Stomach (tissue), 4 donors: ENCODE results near the gene ZNF280B.

Experiments
- CTCF ChIP-seq, 7 experiments: fragments of 450-650 bp in 4 of 7; fragments of 200-600 bp in 3 of 7; sonication (generic) in 3 of 7; IDR thresholded peaks; one replicate each; pipeline ENCODE4 v1.5.1; 2016 to 2019; ENCODE audit warnings: antibody characterized with exemption in 7 of 7, control low read depth in 2 of 7, mild to moderate bottlenecking in 1 of 7
- POLR2A ChIP-seq, 4 donors: fragments of 450-650 bp; IDR thresholded peaks; one replicate each; pipeline ENCODE4 v1.6.1; 2016; ENCODE audit warnings: antibody characterized with exemption in 4 of 4, control low read depth in 2 of 4, mild to moderate bottlenecking in 1 of 4, moderate library complexity in 1 of 4

GRCh38 chr22:22467112-22467511 is 41.4 kb downstream of the ZNF280B start:
- TF ChIP-seq CTCF (IDR thresholded peaks at IDR 0.05) (no peak), POLR2A (IDR thresholded peaks at IDR 0.05) (no peak)
